ENCODE measurements around the gene PCBP3.

GRCh38 chr21:45713613-45714012 is 70.1 kb downstream of the PCBP3 start:
- TF ChIP-seq, protein P1, sequence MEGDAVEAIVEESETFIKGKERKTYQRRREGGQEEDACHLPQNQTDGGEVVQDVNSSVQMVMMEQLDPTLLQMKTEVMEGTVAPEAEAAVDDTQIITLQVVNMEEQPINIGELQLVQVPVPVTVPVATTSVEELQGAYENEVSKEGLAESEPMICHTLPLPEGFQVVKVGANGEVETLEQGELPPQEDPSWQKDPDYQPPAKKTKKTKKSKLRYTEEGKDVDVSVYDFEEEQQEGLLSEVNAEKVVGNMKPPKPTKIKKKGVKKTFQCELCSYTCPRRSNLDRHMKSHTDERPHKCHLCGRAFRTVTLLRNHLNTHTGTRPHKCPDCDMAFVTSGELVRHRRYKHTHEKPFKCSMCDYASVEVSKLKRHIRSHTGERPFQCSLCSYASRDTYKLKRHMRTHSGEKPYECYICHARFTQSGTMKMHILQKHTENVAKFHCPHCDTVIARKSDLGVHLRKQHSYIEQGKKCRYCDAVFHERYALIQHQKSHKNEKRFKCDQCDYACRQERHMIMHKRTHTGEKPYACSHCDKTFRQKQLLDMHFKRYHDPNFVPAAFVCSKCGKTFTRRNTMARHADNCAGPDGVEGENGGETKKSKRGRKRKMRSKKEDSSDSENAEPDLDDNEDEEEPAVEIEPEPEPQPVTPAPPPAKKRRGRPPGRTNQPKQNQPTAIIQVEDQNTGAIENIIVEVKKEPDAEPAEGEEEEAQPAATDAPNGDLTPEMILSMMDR (conservative IDR thresholded peaks at IDR 0.05) = no peak
- no peak for TF ChIP-seq EZH2 (IDR thresholded peaks at IDR 0.05; ENCODE audit: low read depth)
